ENCODE results near the gene KDM1A.
A peak's percentile ranks its signal among the peaks of the same experiment; 100 is the strongest.
"Not testable (repeated sequence)": the region's sequence is repeated elsewhere in the genome, so short reads cannot be mapped to it uniquely, and the experiment has no call there.

Gene KDM1A

DNA sequence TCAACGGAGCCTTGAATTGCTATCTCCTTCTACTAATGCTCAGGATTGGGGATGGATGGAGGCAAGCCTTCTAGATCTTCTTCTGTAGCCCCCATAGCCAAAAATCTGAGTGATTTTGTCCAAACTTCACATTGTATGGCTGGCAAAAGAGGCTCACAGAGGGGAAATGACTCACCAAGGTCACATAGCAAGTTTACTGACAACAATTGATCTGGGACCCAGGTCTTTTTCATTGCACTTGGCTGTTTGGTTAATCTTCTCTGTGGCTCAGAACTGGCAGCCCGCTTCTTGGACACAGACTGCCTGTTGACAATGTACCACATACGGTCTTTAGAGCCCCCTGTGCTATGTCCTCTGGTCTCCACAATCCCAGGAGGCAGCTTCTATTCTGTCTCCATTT, 43.6 kb upstream of the KDM1A start:
- DNase-seq (ENCODE audit: low read depth) = no peak
- H3K4me3 ChIP-seq (ENCODE audit: low read depth, low read length) = no peak overlapping the region
- no peak for TF ChIP-seq MYC (IDR thresholded peaks at IDR 0.05; ENCODE audit: low read depth, low read length)
- TF ChIP-seq, protein P1, sequence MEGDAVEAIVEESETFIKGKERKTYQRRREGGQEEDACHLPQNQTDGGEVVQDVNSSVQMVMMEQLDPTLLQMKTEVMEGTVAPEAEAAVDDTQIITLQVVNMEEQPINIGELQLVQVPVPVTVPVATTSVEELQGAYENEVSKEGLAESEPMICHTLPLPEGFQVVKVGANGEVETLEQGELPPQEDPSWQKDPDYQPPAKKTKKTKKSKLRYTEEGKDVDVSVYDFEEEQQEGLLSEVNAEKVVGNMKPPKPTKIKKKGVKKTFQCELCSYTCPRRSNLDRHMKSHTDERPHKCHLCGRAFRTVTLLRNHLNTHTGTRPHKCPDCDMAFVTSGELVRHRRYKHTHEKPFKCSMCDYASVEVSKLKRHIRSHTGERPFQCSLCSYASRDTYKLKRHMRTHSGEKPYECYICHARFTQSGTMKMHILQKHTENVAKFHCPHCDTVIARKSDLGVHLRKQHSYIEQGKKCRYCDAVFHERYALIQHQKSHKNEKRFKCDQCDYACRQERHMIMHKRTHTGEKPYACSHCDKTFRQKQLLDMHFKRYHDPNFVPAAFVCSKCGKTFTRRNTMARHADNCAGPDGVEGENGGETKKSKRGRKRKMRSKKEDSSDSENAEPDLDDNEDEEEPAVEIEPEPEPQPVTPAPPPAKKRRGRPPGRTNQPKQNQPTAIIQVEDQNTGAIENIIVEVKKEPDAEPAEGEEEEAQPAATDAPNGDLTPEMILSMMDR (IDR thresholded peaks at IDR 0.05; ENCODE audit: low read depth, low read length) = no peak
- no peak for TF ChIP-seq POLR2A (IDR thresholded peaks at IDR 0.05; ENCODE audit: extremely low read depth, insufficient read length)
- TF ChIP-seq, protein P2, sequence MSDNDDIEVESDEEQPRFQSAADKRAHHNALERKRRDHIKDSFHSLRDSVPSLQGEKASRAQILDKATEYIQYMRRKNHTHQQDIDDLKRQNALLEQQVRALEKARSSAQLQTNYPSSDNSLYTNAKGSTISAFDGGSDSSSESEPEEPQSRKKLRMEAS (IDR thresholded peaks at IDR 0.05; ENCODE audit: low read depth, low read length) = no peak

GRCh38 chr1:22976127-22976460, 43.2 kb upstream of the KDM1A start:
- TF ChIP-seq POLR2A (IDR thresholded peaks at IDR 0.05; ENCODE audit: extremely low read depth, insufficient read length) (no peak), MYC (IDR thresholded peaks at IDR 0.05; ENCODE audit: low read depth, low read length) (no peak)
- TF ChIP-seq, protein P2 (IDR thresholded peaks at IDR 0.05; ENCODE audit: low read depth, low read length) = no peak
- TF ChIP-seq, protein P1 (IDR thresholded peaks at IDR 0.05; ENCODE audit: low read depth, low read length) = no peak
- no peak overlapping the region for H3K4me3 ChIP-seq (ENCODE audit: low read depth, low read length)
- DNase-seq (ENCODE audit: low read depth) = no peak

DNA sequence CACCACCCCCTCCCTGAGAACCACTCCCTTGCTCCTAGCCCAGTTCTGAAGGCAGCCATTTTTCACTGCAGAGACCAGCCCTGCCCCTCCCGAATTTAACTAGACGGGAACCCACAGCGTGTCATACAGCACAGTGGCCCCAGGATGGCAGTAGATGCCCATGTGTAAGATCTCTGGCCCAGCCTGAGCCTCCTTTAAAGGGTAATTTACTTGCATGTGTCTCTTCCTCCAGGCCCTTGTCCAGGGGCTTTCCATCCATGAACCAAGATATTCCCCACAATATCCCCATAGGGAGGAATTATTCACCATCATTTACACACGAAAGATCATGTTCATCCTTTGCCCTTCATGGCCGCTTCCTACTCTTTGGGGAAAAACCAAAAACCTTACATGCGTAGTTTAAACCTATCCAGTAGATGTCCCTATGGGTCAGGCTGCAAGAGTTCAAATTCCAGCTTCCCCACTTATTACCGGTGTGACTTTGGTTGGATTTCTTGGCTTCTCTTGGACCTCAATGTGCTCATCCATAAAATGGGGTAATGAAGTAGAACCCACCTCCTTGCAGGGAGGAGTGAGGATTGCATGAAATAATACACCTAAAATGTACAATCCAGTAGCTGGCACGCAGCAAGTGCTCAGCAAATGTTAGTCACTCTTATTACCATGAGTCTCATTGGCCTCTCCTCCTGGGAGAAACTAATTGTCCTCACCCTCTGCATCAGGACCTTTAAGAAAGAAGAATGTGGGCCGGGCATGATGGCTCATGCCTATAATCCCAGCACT, 42.6 kb upstream of the KDM1A start:
- H3K4me3 ChIP-seq (ENCODE audit: low read depth, low read length) = no peak overlapping the region
- TF ChIP-seq, protein P1 (IDR thresholded peaks at IDR 0.05; ENCODE audit: low read depth, low read length) = peak; percentile 84
- no peak for TF ChIP-seq POLR2A (IDR thresholded peaks at IDR 0.05; ENCODE audit: extremely low read depth, insufficient read length)
- TF ChIP-seq, protein P2 (IDR thresholded peaks at IDR 0.05; ENCODE audit: low read depth, low read length) = peak; percentile 74
- TF ChIP-seq MYC (IDR thresholded peaks at IDR 0.05; ENCODE audit: low read depth, low read length) = 0 out of 2 replicates have a peak, but pooled peaks have one; percentile 14
- DNase-seq (ENCODE audit: low read depth) = peak; percentile 80

GRCh38 chr1:22978299-22978698, 41.0 kb upstream of the KDM1A start:
- no peak overlapping the region for H3K4me3 ChIP-seq (ENCODE audit: low read depth, low read length)
- DNase-seq (ENCODE audit: low read depth) = no peak
- TF ChIP-seq MYC (IDR thresholded peaks at IDR 0.05; ENCODE audit: low read depth, low read length) (no peak), POLR2A (IDR thresholded peaks at IDR 0.05; ENCODE audit: extremely low read depth, insufficient read length) (no peak)
- TF ChIP-seq, protein P1 (IDR thresholded peaks at IDR 0.05; ENCODE audit: low read depth, low read length) = no peak
- TF ChIP-seq, protein P2 (IDR thresholded peaks at IDR 0.05; ENCODE audit: low read depth, low read length) = no peak

GRCh38 chr1:22980471-22980790, 38.8 kb upstream of the KDM1A start:
- not testable (repeated sequence) for DNase-seq (ENCODE audit: low read depth); H3K4me3 ChIP-seq (ENCODE audit: low read depth, low read length)

GRCh38 chr1:22983944-22984343, 35.3 kb upstream of the KDM1A start:
- peak; percentile 91 for DNase-seq (ENCODE audit: low read depth)
- no peak overlapping the region for H3K4me3 ChIP-seq (ENCODE audit: low read depth, low read length)
- TF ChIP-seq, protein P2 (IDR thresholded peaks at IDR 0.05; ENCODE audit: low read depth, low read length) = peak; percentile 42; the same call in 1 of the 2 replicates
- TF ChIP-seq, protein P1 (IDR thresholded peaks at IDR 0.05; ENCODE audit: low read depth, low read length) = no peak
- peak; percentile 60 for TF ChIP-seq MYC (IDR thresholded peaks at IDR 0.05; ENCODE audit: low read depth, low read length)

DNA sequence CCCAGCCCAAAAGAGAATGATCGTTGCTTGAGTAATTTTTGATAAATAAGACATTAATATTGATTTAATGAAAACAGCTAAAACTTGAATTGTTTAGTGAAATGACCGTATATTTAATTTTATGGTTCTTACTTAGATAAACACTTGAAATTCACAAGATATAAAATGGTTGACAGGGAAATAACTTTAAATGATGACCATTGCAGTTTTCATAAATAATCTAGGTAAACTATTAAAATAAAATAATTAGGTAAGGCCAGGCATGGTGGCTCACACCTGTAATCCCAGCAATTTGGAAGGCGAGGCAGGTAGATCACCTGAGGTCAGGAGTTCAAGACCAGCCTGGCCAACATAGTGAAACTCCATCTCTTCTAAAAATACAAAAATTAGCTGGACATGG, 26.9 kb upstream of the KDM1A start:
- DNase-seq (ENCODE audit: low read depth); H3K4me3 ChIP-seq (ENCODE audit: low read depth, low read length): not testable (repeated sequence)

GRCh38 chr1:22993220-22993795, 26.0 kb upstream of the KDM1A start:
- not testable (repeated sequence) for H3K4me3 ChIP-seq (ENCODE audit: low read depth, low read length)
- DNase-seq (ENCODE audit: low read depth) = peak; percentile 14

Measured in NB4 (cell line).